HepG2 (cell line): ENCODE data around the gene CBLC. TPM values are rescaled to one million over a fixed set of nuclear protein-coding genes. Genes with fewer than 3 reads are reported as not detected.

Source experiments
- ATAC-seq: fragments of 200-7000 bp; cut with Tn5 transposase; 3 replicates; pipeline ENCODE4 v1.9.1; 2020; ENCODE audit warnings: mild to moderate bottlenecking, moderate library complexity
- BruUV-seq: library from RNA; stranded (reverse); fragments of 400-500 nt; replicated peaks from 2 replicates; lab custom pipeline; 2021; lab: Mats Ljungman, UMichigan
- CTCF ChIA-PET: fragments of 300-600 bp; formaldehyde crosslinking; extraction: SDS; loops from one replicate; lab custom pipeline; 2021; ENCODE audit warnings: low total read pairs, inconsistent platforms, low intra/inter-chr PET ratio; lab: Yijun Ruan, JAX
- POLR2A ChIA-PET: fragments of 350-600 bp; sonication (Branson Sonifier 250); formaldehyde crosslinking; loops from one replicate; lab custom pipeline; 2020; ENCODE audit warnings: antibody characterized with exemption, inconsistent platforms; lab: Yijun Ruan, JAX
- DNase-seq: peaks from one replicate; pipeline ENCODE4 v3.0.0-alpha.2; 2015; ENCODE audit warnings: low spot score
- FAIRE-seq: peaks from 3 replicates; lab custom pipeline; 2011; peaks lifted over from hg19 to GRCh38; lab: Jason Lieb, UNC
- H2AFZ ChIP-seq: one replicate; pipeline ENCODE4 v1.6.1; 2011; ENCODE audit warnings: low read length, inconsistent platforms
- H3K27ac ChIP-seq: fragments of 300-600 bp; 3 replicates; pipeline ENCODE4 v1.8.0; 2011; ENCODE audit warnings: mixed run types, mild to moderate bottlenecking, mixed read lengths, low read length, inconsistent platforms; ENCODE audit not compliant: insufficient read depth; ENCODE audit errors: extremely low read length
- H3K27me3 ChIP-seq, 2 experiments: fragments of 200-600 bp in 1 of 2; 2 replicates in 1 of 2; 3 replicates in 1 of 2; pipeline versions ENCODE4 v1.6.0 to v1.8.0; 2011; ENCODE audit warnings: low read length in 2 of 2, mild to moderate bottlenecking in 2 of 2, moderate library complexity in 2 of 2, inconsistent platforms in 1 of 2; ENCODE audit not compliant: insufficient read depth in 2 of 2, control insufficient read depth in 1 of 2
- H3K36me3 ChIP-seq, 2 experiments: fragments of 200-600 bp in 1 of 2; replicated peaks in 1 of 2; 2 replicates in 1 of 2; 3 replicates in 1 of 2; pipeline versions ENCODE4 v1.5.1 to v1.8.0; 2011; ENCODE audit warnings: low read length in 2 of 2, inconsistent platforms in 1 of 2; ENCODE audit not compliant: insufficient read depth in 2 of 2, control insufficient read depth in 1 of 2
- H3K4me1 ChIP-seq: 2 replicates; pipeline ENCODE4 v1.5.1; 2012; ENCODE audit warnings: low read length, inconsistent platforms; ENCODE audit not compliant: insufficient read depth
- H3K4me2 ChIP-seq: 2 replicates; pipeline ENCODE4 v1.6.0; 2011; ENCODE audit warnings: low read depth, low read length, inconsistent platforms
- H3K4me3 ChIP-seq, 3 experiments: fragments of 200-600 bp in 1 of 3; sonication (generic), shearing (Covaris generic) in 1 of 3; replicated peaks in 1 of 3; 2 replicates each; pipeline ENCODE4 v1.5.1; 2011 to 2016; ENCODE audit warnings: low read length in 3 of 3, inconsistent platforms in 2 of 3, low read depth in 2 of 3, mild to moderate bottlenecking in 2 of 3, control low read depth in 1 of 3, mixed read lengths in 1 of 3; ENCODE audit not compliant: insufficient read depth in 1 of 3
- H3K79me2 ChIP-seq: one replicate; pipeline ENCODE4 v1.6.1; 2011; ENCODE audit warnings: low read length, inconsistent platforms; ENCODE audit not compliant: insufficient read depth
- H3K9ac ChIP-seq: 2 replicates; pipeline ENCODE4 v1.6.0; 2011; ENCODE audit warnings: mild to moderate bottlenecking, low read depth, low read length, inconsistent platforms; ENCODE audit not compliant: insufficient read depth
- H3K9me3 ChIP-seq: 2 replicates; pipeline ENCODE4 v1.5.1; 2012; ENCODE audit warnings: mild to moderate bottlenecking, low read length
- H4K20me1 ChIP-seq: 2 replicates; pipeline ENCODE4 v1.6.0; 2011; ENCODE audit warnings: inconsistent platforms, mild to moderate bottlenecking, low read length, moderate library complexity; ENCODE audit not compliant: insufficient read depth
- KDM1A ChIP-seq: IDR thresholded peaks from 2 replicates; pipeline ENCODE4 v1.6.1; 2016; ENCODE audit warnings: missing compliant biosample characterization
- PAF1 ChIP-seq: IDR thresholded peaks from 2 replicates; pipeline ENCODE4 v1.6.1; 2016; ENCODE audit warnings: missing genetic modification reagents, missing compliant biosample characterization
- SRSF9 ChIP-seq: fragments of 200-400 bp; formaldehyde crosslinking; IDR thresholded peaks from 2 replicates; pipeline ENCODE4 v1.6.1; 2018; ENCODE audit warnings: borderline replicate concordance, mild to moderate bottlenecking, low read depth, low read length; ENCODE audit not compliant: insufficient read depth, poor library complexity, severe bottlenecking
- ZNF407 ChIP-seq: sonication (generic); formaldehyde crosslinking; IDR thresholded peaks from one replicate; pipeline ENCODE4 v1.5.1; 2020; ENCODE audit warnings: mild to moderate bottlenecking, missing genetic modification reagents; ENCODE audit errors: not compliant biosample characterization
- WGBS: methylation state at CpG from one replicate; pipeline ENCODE4 v1.1.6; 2017; ENCODE audit warnings: low lambda C conversion rate; 5-methylcytosine and 5-hydroxymethylcytosine counted together
- in situ Hi-C: cut with HindIII; loops from 2 replicates; pipeline ENCODE4 v1.10.0; 2017; ENCODE audit warnings: low pct_unique_long_range_greater_than_20kb; ENCODE audit not compliant: extremely low pct_ligation_motif_present
- intact Hi-C: fragments of 100-400 bp; cut with micrococcal nuclease; formaldehyde crosslinking; loops from one replicate; pipeline ENCODE4 v1.10.0; 2022; ENCODE audit not compliant: unreplicated experiment
- polyA plus RNA-seq, 8 experiments: library from polyadenylated mRNA; depleted of rRNA in 3 of 8; stranded (reverse) in 7 of 8; unstranded in 1 of 8; fragments of >200 nt; fragmentation: Illumina TruSeq in 4 of 8; extraction: Trizol in 4 of 8; gene quantifications; 2 replicates each; pipeline versions ENCODE4 v1.2.1 to v1.2.3, GENCODE V29; 2011 to 2016; ENCODE audit warnings: low read depth in 4 of 8, missing spikeins in 1 of 8, mixed read lengths in 1 of 8; ENCODE audit not compliant: insufficient read depth in 1 of 8
- total RNA-seq, 5 experiments: library from RNA; depleted of rRNA; stranded (reverse); fragments of >200 nt; fragmentation: Illumina TruSeq; extraction: Trizol; gene quantifications; 2 replicates each; pipeline ENCODE4 v1.2.3, GENCODE V29; 2016; ENCODE audit warnings: low read depth in 1 of 5

CBLC gene
- total and polyA plus RNA-seq, 2 of the 13 experiments (the other 11 are each of a cell fraction or from before 2014, with no cell fraction given) = 1.8 to 2.6 TPM

DNA sequence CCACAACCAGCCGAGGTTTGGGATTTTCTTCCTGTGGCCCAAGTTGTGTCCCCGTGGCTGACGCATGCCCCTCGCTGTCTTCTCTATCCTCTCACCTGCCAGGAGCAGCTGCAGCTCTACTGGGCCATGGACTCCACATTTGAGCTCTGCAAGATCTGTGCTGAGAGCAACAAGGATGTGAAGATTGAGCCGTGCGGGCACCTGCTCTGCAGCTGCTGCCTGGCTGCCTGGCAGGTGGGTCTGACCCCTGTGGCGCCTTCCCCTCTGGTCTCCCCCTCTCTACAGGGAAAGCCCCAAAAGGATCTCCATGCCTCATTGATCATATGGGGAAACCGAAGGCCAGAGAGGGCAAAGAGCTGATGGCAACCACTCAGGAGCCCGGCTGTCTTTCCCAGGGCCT lies 14.6 kb downstream of the CBLC start (continued):
- no peak for TF ChIP-seq ZNF407 (CRISPR knock-in tag)

- H3K9ac ChIP-seq = no peak overlapping the region
- H3K4me1 ChIP-seq = peaks cover 75% of the 10 kb centered on the region
- no peak for DNase-seq
- no TSS peak for BruUV-seq
- no peak overlapping the region for H3K4me2 ChIP-seq
- H2AFZ ChIP-seq = no peak overlapping the region
- no peaks in the 10 kb centered on the region for H3K9me3 ChIP-seq
- WGBS = 82% methylated on average over 4 of the region's 4 CpGs
- H3K27me3 ChIP-seq = no peaks in the 10 kb centered on the region
- ChIA-PET CTCF (no interaction called here), POLR2A (interaction anchor here (2.8 to 4.9 kb wide), 3 partner anchors 10 to 51 kb away, joined by 14 to 76 read pairs (median 23); partner anchors contain the start of genes BCAM and NECTIN2)
- no peaks in the 10 kb centered on the region for H4K20me1 ChIP-seq
- peak; percentile 19; the same call in 1 of the 2 replicates for TF ChIP-seq KDM1A (CRISPR knock-in tag)
- no peak for TF ChIP-seq SRSF9
- no peak for TF ChIP-seq PAF1 (CRISPR knock-in tag)
- intact Hi-C loops (no loop called here), in situ Hi-C loops (loop anchor here (10.0 kb wide), 1 partner anchor 50 kb away; the partner anchor contains the start of gene NECTIN2)
- no peaks in the 10 kb centered on the region for H3K36me3 ChIP-seq
- no peak overlapping the region for H3K27ac ChIP-seq
- H3K4me3 ChIP-seq = no peak overlapping the region
- ATAC-seq = no peak
- FAIRE-seq = no peak
- H3K79me2 ChIP-seq = no peaks in the 10 kb centered on the region
Observed at GRCh38 chr19:44794610-44795009, 16.9 kb downstream of the CBLC start.
